Neuronal stem cell (in vitro differentiated cells): ENCODE measurements around the gene PCSK5.

Experiments
- DNase-seq: peaks from one replicate; pipeline ENCODE4 v3.0.0-alpha.2; 2013; ENCODE audit warnings: low spot score
- H2AFZ ChIP-seq: one replicate; pipeline ENCODE4 v1.6.1; 2013; ENCODE audit warnings: mild to moderate bottlenecking, low read length, inconsistent platforms
- H2AK5ac ChIP-seq: 2 replicates; pipeline ENCODE4 v1.6.1; 2013; ENCODE audit warnings: low read depth, mild to moderate bottlenecking, inconsistent platforms, low read length, moderate library complexity, mixed read lengths
- H2BK120ac ChIP-seq: 2 replicates; pipeline ENCODE4 v1.6.1; 2013; ENCODE audit warnings: low read depth, mild to moderate bottlenecking, inconsistent platforms, low read length, moderate library complexity, mixed read lengths
- H2BK12ac ChIP-seq: one replicate; pipeline ENCODE4 v1.6.1; 2013; ENCODE audit warnings: low read length, inconsistent platforms
- H2BK15ac ChIP-seq: 2 replicates; pipeline ENCODE4 v1.6.1; 2013; ENCODE audit warnings: mild to moderate bottlenecking, low read length, inconsistent platforms, mixed read lengths
- H2BK5ac ChIP-seq: one replicate; pipeline ENCODE4 v1.6.1; 2013; ENCODE audit warnings: inconsistent platforms, mild to moderate bottlenecking, low read length, moderate library complexity
- H3K14ac ChIP-seq: one replicate; pipeline ENCODE4 v1.6.1; 2013; ENCODE audit warnings: low read length, inconsistent platforms
- H3K18ac ChIP-seq: 2 replicates; pipeline ENCODE4 v1.6.1; 2013; ENCODE audit warnings: low read length, inconsistent platforms
- H3K23ac ChIP-seq: 2 replicates; pipeline ENCODE4 v1.6.1; 2013; ENCODE audit warnings: low read depth, mild to moderate bottlenecking, mixed read lengths, low read length, inconsistent platforms; ENCODE audit not compliant: poor library complexity
- H3K27ac ChIP-seq: replicated peaks from 3 replicates; pipeline ENCODE4 v1.5.1; 2013; ENCODE audit warnings: low read length, inconsistent platforms
- H3K27me3 ChIP-seq, 3 experiments: 2 replicates each; pipeline ENCODE4 v1.6.1; 2013; ENCODE audit warnings: low read length in 3 of 3, mild to moderate bottlenecking in 2 of 3, inconsistent platforms in 1 of 3, low read depth in 1 of 3, mixed read lengths in 1 of 3, moderate library complexity in 1 of 3; ENCODE audit not compliant: control insufficient read depth in 3 of 3, insufficient read depth in 3 of 3
- H3K36me3 ChIP-seq, 2 donors: replicated peaks in 1 of 2; 2 replicates each; pipeline ENCODE4 v1.6.1; 2013; ENCODE audit warnings: low read length in 2 of 2; ENCODE audit not compliant: control insufficient read depth in 2 of 2, insufficient read depth in 2 of 2
- H3K4ac ChIP-seq: 2 replicates; pipeline ENCODE4 v1.6.1; 2013; ENCODE audit warnings: inconsistent platforms, mild to moderate bottlenecking, low read length, moderate library complexity
- H3K4me1 ChIP-seq, 2 donors: 1 replicate in 1 of 2; 2 replicates in 1 of 2; pipeline ENCODE4 v1.6.1; 2013; ENCODE audit warnings: low read length in 2 of 2, low read depth in 1 of 2; ENCODE audit not compliant: control insufficient read depth in 2 of 2, insufficient read depth in 1 of 2
- H3K4me2 ChIP-seq: one replicate; pipeline ENCODE4 v1.6.1; 2013; ENCODE audit warnings: mild to moderate bottlenecking, low read length, inconsistent platforms; ENCODE audit not compliant: insufficient read depth, poor library complexity, severe bottlenecking
- H3K4me3 ChIP-seq, 2 donors: 2 replicates each; pipeline ENCODE4 v1.5.1; 2013; ENCODE audit warnings: low read length in 2 of 2, mild to moderate bottlenecking in 2 of 2, inconsistent platforms in 1 of 2, moderate library complexity in 1 of 2
- H3K79me1 ChIP-seq: one replicate; pipeline ENCODE4 v1.6.1; 2013; ENCODE audit warnings: low read depth, mild to moderate bottlenecking, inconsistent platforms, low read length, moderate library complexity
- H3K9ac ChIP-seq: one replicate; pipeline ENCODE4 v1.6.1; 2013; ENCODE audit warnings: mild to moderate bottlenecking, low read depth, low read length, inconsistent platforms; ENCODE audit not compliant: poor library complexity
- H3K9me3 ChIP-seq, 2 donors: replicated peaks in 1 of 2; 2 replicates each; pipeline versions ENCODE3 to v1.6.1; 2013; ENCODE audit warnings: low read length in 2 of 2, mild to moderate bottlenecking in 2 of 2, inconsistent platforms in 1 of 2, low read depth in 1 of 2, mixed read lengths in 1 of 2, moderate library complexity in 1 of 2; ENCODE audit not compliant: control insufficient read depth in 2 of 2, insufficient read depth in 1 of 2
- H4K8ac ChIP-seq: one replicate; pipeline ENCODE4 v1.6.1; 2013; ENCODE audit warnings: low read depth, mild to moderate bottlenecking, inconsistent platforms, low read length, moderate library complexity
- H4K91ac ChIP-seq: one replicate; pipeline ENCODE4 v1.6.1; 2013; ENCODE audit warnings: low read length, low read depth, mild to moderate bottlenecking, inconsistent platforms; ENCODE audit not compliant: poor library complexity
- WGBS, 2 donors: extraction: QIAGEN DNeasy Blood & Tissue Kit; methylation state at CpG; one replicate each; pipeline ENCODE4 v1.1.7; 2013; ENCODE audit warnings: missing lambda C conversion rate in 2 of 2, mixed read lengths in 1 of 2; ENCODE audit not compliant: insufficient read length in 2 of 2, insufficient replicate concordance in 1 of 2; ENCODE audit errors: extremely low coverage in 2 of 2; 5-methylcytosine and 5-hydroxymethylcytosine counted together

PCSK5 gene

GRCh38 chr9:76223749-76224340 is 333.4 kb downstream of the PCSK5 start:
- no peak overlapping the region for H2AK5ac ChIP-seq
- no peak overlapping the region for H4K8ac ChIP-seq
- whole genome bisulfite sequencing, 2 donors: no CpG with 5 or more reads among the region's 3 CpGs

GRCh38 chr9:76227156-76227555 is 336.7 kb downstream of the PCSK5 start:
- WGBS, 2 donors: no CpG with 5 or more reads among the region's 2 CpGs
- no peak overlapping the region for H3K14ac ChIP-seq
- no peak for DNase-seq

More at GRCh38 chr9:76223749-76224340, 333.4 kb downstream of the PCSK5 start:
- DNase-seq: no peak
- H2BK15ac ChIP-seq: no peak overlapping the region
- peaks cover 0 to 7% of the 10 kb centered on the region in 2 donors for H3K4me1 ChIP-seq
- H3K36me3 ChIP-seq: no peaks in the 10 kb centered on the region
- H3K4me2 ChIP-seq: no peak overlapping the region
- no peak overlapping the region for H3K18ac ChIP-seq
- no peak overlapping the region for H2BK12ac ChIP-seq
- H4K91ac ChIP-seq: no peak overlapping the region
- no peak overlapping the region for H2BK120ac ChIP-seq
- H3K79me1 ChIP-seq: no peaks in the 10 kb centered on the region
- no peak overlapping the region for H2BK5ac ChIP-seq
- no peak overlapping the region for H3K4ac ChIP-seq
- no peak overlapping the region for H3K27ac ChIP-seq
- no peak overlapping the region for H3K23ac ChIP-seq
- H2AFZ ChIP-seq: peak overlapping the region; percentile 28
- no peak overlapping the region for H3K9ac ChIP-seq
- H3K27me3 ChIP-seq: no peaks in the 10 kb centered on the region
- H3K9me3 ChIP-seq: no peaks in the 10 kb centered on the region
- no peak overlapping the region for H3K14ac ChIP-seq
- no peak overlapping the region for H3K4me3 ChIP-seq

GRCh38 chr9:76231001-76231400 is 340.5 kb downstream of the PCSK5 start:
- whole genome bisulfite sequencing, 2 donors: no CpG with 5 or more reads among the region's 5 CpGs
- Histone ChIP-seq H2BK15ac (no peak overlapping the region), H3K36me3 (no peaks in the 10 kb centered on the region), H3K4me2 (no peak overlapping the region), H3K79me1 (no peaks in the 10 kb centered on the region), H3K18ac (no peak overlapping the region), H4K91ac (no peak overlapping the region), H3K9ac (no peak overlapping the region), H4K8ac (no peak overlapping the region), H2BK5ac (no peak overlapping the region), H2AFZ (no peak overlapping the region), H3K4me3 (no peak overlapping the region), H3K14ac (no peak overlapping the region), H3K27ac (no peak overlapping the region), H3K23ac (no peak overlapping the region), H2AK5ac (no peak overlapping the region), H3K9me3 (no peaks in the 10 kb centered on the region), H2BK120ac (no peak overlapping the region), H3K4ac (no peak overlapping the region), H2BK12ac (no peak overlapping the region), H3K4me1 (peaks cover 0 to 2% of the 10 kb centered on the region in 2 donors), H3K27me3 (peaks cover 0 to 5% (median 0%) of the 10 kb centered on the region in 3 experiments)
- no peak for DNase-seq

More at GRCh38 chr9:76227156-76227555, 336.7 kb downstream of the PCSK5 start:
- Histone ChIP-seq H2BK120ac (no peak overlapping the region), H3K9ac (no peak overlapping the region), H3K23ac (no peak overlapping the region), H3K79me1 (no peaks in the 10 kb centered on the region), H3K4me1 (no peaks in the 10 kb centered on the region), H3K4me3 (no peak overlapping the region), H2BK5ac (no peak overlapping the region), H3K4me2 (no peak overlapping the region), H4K91ac (no peak overlapping the region), H3K4ac (no peak overlapping the region), H3K36me3 (no peaks in the 10 kb centered on the region), H3K9me3 (no peaks in the 10 kb centered on the region), H2BK15ac (no peak overlapping the region), H3K18ac (no peak overlapping the region), H2AK5ac (no peak overlapping the region), H4K8ac (no peak overlapping the region), H2BK12ac (no peak overlapping the region), H3K27ac (no peak overlapping the region), H2AFZ (no peak overlapping the region), H3K27me3 (no peaks in the 10 kb centered on the region)

- no peak overlapping the region for H3K4me2 ChIP-seq
- H3K79me1 ChIP-seq: no peaks in the 10 kb centered on the region
- H3K4me3 ChIP-seq: no peak overlapping the region
- H3K9ac ChIP-seq: no peak overlapping the region
- no CpG with 5 or more reads among the region's 7 CpGs for WGBS, 2 donors
- H3K18ac ChIP-seq: no peak overlapping the region
- H3K9me3 ChIP-seq: no peaks in the 10 kb centered on the region
- peaks cover 0 to 2% of the 10 kb centered on the region in 2 donors for H3K4me1 ChIP-seq
- H2BK5ac ChIP-seq: no peak overlapping the region
- DNase-seq: no peak
- H3K4ac ChIP-seq: no peak overlapping the region
- H2AFZ ChIP-seq: no peak overlapping the region
- H3K36me3 ChIP-seq: no peaks in the 10 kb centered on the region
- no peak overlapping the region for H2BK12ac ChIP-seq
- H4K8ac ChIP-seq: no peak overlapping the region
- no peak overlapping the region for H2AK5ac ChIP-seq
- H3K14ac ChIP-seq: no peak overlapping the region
- H3K23ac ChIP-seq: no peak overlapping the region
- no peak overlapping the region for H2BK120ac ChIP-seq
- H4K91ac ChIP-seq: no peak overlapping the region
- H3K27ac ChIP-seq: no peak overlapping the region
- H2BK15ac ChIP-seq: no peak overlapping the region
- H3K27me3 ChIP-seq: peaks cover 0 to 6% (median 0%) of the 10 kb centered on the region in 3 experiments
These were observed 342.5 kb downstream of the PCSK5 start for GRCh38 chr9:76232861-76233489.
